CD4-positive, alpha-beta T cell (primary cell): Measurements from ENCODE around the gene PDE3A. TPM values are rescaled to one million over a fixed set of nuclear protein-coding genes. Genes with fewer than 3 reads are reported as not detected.

Experiments used
- ATAC-seq: fragments of 200-7000 bp; cut with Tn5 transposase; one replicate; pipeline ENCODE4 v1.10.0; 2022; ENCODE audit warnings: mild to moderate bottlenecking; ENCODE audit not compliant: poor library complexity
- CTCF ChIA-PET: fragments of 350-600 bp; sonication (Branson Sonifier 250); formaldehyde crosslinking; loops from one replicate; lab custom pipeline; 2021; ENCODE audit warnings: antibody characterized with exemption, inconsistent platforms; lab: Charles Lee
- POLR2A ChIA-PET: fragments of 350-600 bp; sonication (Branson Sonifier 250); formaldehyde crosslinking; loops from one replicate; lab custom pipeline; 2021; ENCODE audit warnings: antibody characterized with exemption, inconsistent platforms; lab: Charles Lee
- DNase-seq, 14 experiments: peaks; one replicate each; pipeline ENCODE4 v3.0.0-alpha.2; 2013 to 2020; ENCODE audit warnings: mixed read lengths in 2 of 14
- H3K27ac ChIP-seq, 2 donors: one replicate each; pipeline versions ENCODE4 v1.5.1 to v1.7.0; 2013; ENCODE audit warnings: low read length in 2 of 2, low read depth in 1 of 2, mild to moderate bottlenecking in 1 of 2
- H3K27me3 ChIP-seq, 2 experiments: 1 replicate in 1 of 2; 2 replicates in 1 of 2; pipeline versions ENCODE4 v1.6.1 to v1.7.0; 2013; ENCODE audit warnings: low read length in 2 of 2, control low read depth in 1 of 2, mild to moderate bottlenecking in 1 of 2, moderate library complexity in 1 of 2; ENCODE audit not compliant: insufficient read depth in 2 of 2, control insufficient read depth in 1 of 2
- H3K36me3 ChIP-seq: one replicate; pipeline ENCODE4 v1.6.1; 2013; ENCODE audit warnings: low read length, control low read depth; ENCODE audit not compliant: insufficient read depth
- H3K4me1 ChIP-seq: one replicate; pipeline ENCODE4 v1.6.1; 2013; ENCODE audit warnings: low read length, control low read depth; ENCODE audit not compliant: insufficient read depth
- H3K4me3 ChIP-seq: one replicate; pipeline ENCODE4 v1.5.1; 2013; ENCODE audit warnings: mild to moderate bottlenecking, low read length, moderate library complexity
- H3K9me3 ChIP-seq, 2 experiments: 1 replicate in 1 of 2; 2 replicates in 1 of 2; pipeline versions ENCODE4 v1.6.1 to v1.7.0; 2013; ENCODE audit warnings: low read length in 2 of 2, mild to moderate bottlenecking in 2 of 2, control low read depth in 1 of 2, moderate library complexity in 1 of 2; ENCODE audit not compliant: control insufficient read depth in 1 of 2, insufficient read depth in 1 of 2
- H3K27ac Mint-ChIP-seq: one replicate; pipeline ENCODE4 v1.8.0; 2020; ENCODE audit warnings: mixed read lengths
- H3K27me3 Mint-ChIP-seq: one replicate; pipeline ENCODE4 v1.8.0; 2021; ENCODE audit warnings: mixed read lengths
- H3K36me3 Mint-ChIP-seq: one replicate; pipeline ENCODE4 v1.8.0; 2021; ENCODE audit warnings: low read depth, mixed read lengths
- H3K4me1 Mint-ChIP-seq: one replicate; pipeline ENCODE4 v1.8.0; 2021; ENCODE audit warnings: low read depth, mixed read lengths
- H3K4me3 Mint-ChIP-seq: one replicate; pipeline ENCODE4 v1.8.0; 2020; ENCODE audit warnings: mild to moderate bottlenecking, mixed read lengths
- H3K9me3 Mint-ChIP-seq: one replicate; pipeline ENCODE4 v1.8.0; 2020; ENCODE audit warnings: mixed read lengths
- CTCF ChIP-seq: fragments of 200-600 bp; IDR thresholded peaks from one replicate; pipeline ENCODE4 v1.8.0; 2022; ENCODE audit warnings: antibody characterized with exemption, mild to moderate bottlenecking
- intact Hi-C, 2 experiments: fragments of 100-400 bp; cut with DNase I in 1 of 2; cut with micrococcal nuclease in 1 of 2; formaldehyde crosslinking; loops; one replicate each; pipeline versions ENCODE4 v1.15.1 to v1.9.0; 2023 to 2025; cut with DNase I, micrococcal nuclease
- total RNA-seq, 174 experiments: library from RNA in 2 of 174; stranded (reverse) in 2 of 174; gene quantifications; one replicate each; pipeline ENCODE4 v1.2.3 and lab custom pipeline; 2021 to 2026

PDE3A gene
- total RNA-seq, 2 experiments from 2014 or later: not detected

- Histone ChIP-seq H3K4me1 (no peaks in the 10 kb centered on the region), H3K27me3 (no peaks in the 10 kb centered on the region), H3K36me3 (no peaks in the 10 kb centered on the region), H3K9me3 (no peaks in the 10 kb centered on the region), H3K27ac (no peak overlapping the region), H3K4me3 (no peak overlapping the region)
- Mint-ChIP-seq H3K4me3 (no peak overlapping the region), H3K9me3 (peaks cover 2% of the 10 kb centered on the region), H3K36me3 (no peaks in the 10 kb centered on the region), H3K4me1 (no peaks in the 10 kb centered on the region), H3K27me3 (no peaks in the 10 kb centered on the region), H3K27ac (no peak overlapping the region)
- no peak for TF ChIP-seq CTCF
- DNase-seq (no peak), ATAC-seq (no peak)
- intact Hi-C loops: no loop called here
- ChIA-PET POLR2A (no interaction called here), CTCF (no interaction called here)
Measured at GRCh38 chr12:20701106-20701505, 332.8 kb downstream of the PDE3A start.

- Histone ChIP-seq H3K4me3 (no peak overlapping the region), H3K27ac (no peak overlapping the region), H3K36me3 (no peaks in the 10 kb centered on the region), H3K9me3 (no peaks in the 10 kb centered on the region), H3K4me1 (no peaks in the 10 kb centered on the region), H3K27me3 (no peaks in the 10 kb centered on the region)
- Mint-ChIP-seq H3K27ac (no peak overlapping the region), H3K36me3 (no peaks in the 10 kb centered on the region), H3K4me1 (no peaks in the 10 kb centered on the region), H3K4me3 (no peak overlapping the region), H3K9me3 (peaks cover 2% of the 10 kb centered on the region), H3K27me3 (no peaks in the 10 kb centered on the region)
- TF ChIP-seq CTCF: no peak
- ATAC-seq: no peak
- DNase-seq: no peak
- CTCF ChIA-PET: no interaction called here
- POLR2A ChIA-PET: no interaction called here
- intact Hi-C loops: no loop called here
Measured at GRCh38 chr12:20704860-20705259, 336.5 kb downstream of the PDE3A start.

GRCh38 chr12:20711846-20712245, 343.5 kb downstream of the PDE3A start:
- TF ChIP-seq CTCF: no peak
- no peak overlapping the region for H3K4me3 Mint-ChIP-seq
- no peaks in the 10 kb centered on the region for H3K36me3 ChIP-seq
- no peak overlapping the region for H3K27ac ChIP-seq
- ATAC-seq: no peak
- intact Hi-C loops: no loop called here
- no peak overlapping the region for H3K27ac Mint-ChIP-seq
- no peaks in the 10 kb centered on the region for H3K36me3 Mint-ChIP-seq
- H3K4me3 ChIP-seq: no peak overlapping the region
- no peaks in the 10 kb centered on the region for H3K27me3 ChIP-seq
- H3K27me3 Mint-ChIP-seq: no peaks in the 10 kb centered on the region
- DNase-seq: no peak
- ChIA-PET CTCF (interaction anchor here (0.8 kb wide), 1 partner anchor 10 kb away, joined by 3 read pairs; no protein-coding TSS in a partner anchor), POLR2A (no interaction called here)
- peaks cover 3% of the 10 kb centered on the region for H3K9me3 Mint-ChIP-seq
- H3K4me1 Mint-ChIP-seq: no peaks in the 10 kb centered on the region
- peaks cover 0 to 5% of the 10 kb centered on the region in 2 experiments for H3K9me3 ChIP-seq
- no peaks in the 10 kb centered on the region for H3K4me1 ChIP-seq
